ENCODE results near the gene POLR2H. TPM values are rescaled to one million over a fixed set of nuclear protein-coding genes. Genes with fewer than 3 reads are reported as not detected.
A peak's percentile ranks its signal among the peaks of the same experiment; 100 is the strongest.

Gene POLR2H
- total and polyA plus RNA-seq, 11 donors = 15.2 to 51.4 (median 25.2) TPM

- no peaks in the 10 kb centered on the region for H3K27me3 ChIP-seq
- no peak overlapping the region for H3K4me3 ChIP-seq
- peak in 1 of 5 donors; percentile 51 for DNase-seq
- WGBS, 4 donors = 46 to 52% (median 50%) methylated on average over 3 of the region's 3 CpGs
- ATAC-seq = peak; percentile 34 to 61 (median 48)
- intact Hi-C loops (cut with DNase I) = loop anchor here in 2 of 10 donors (10.0 kb wide), 2 partner anchors 54 to 406 kb away; partner anchors contain the start of gene EIF4G1 (in 1 of the 2)
- no peak for TF ChIP-seq POLR2A (IDR thresholded peaks at IDR 0.05)
- no peak for TF ChIP-seq CTCF (IDR thresholded peaks at IDR 0.05)
- peaks cover 0 to 56% (median 45%) of the 10 kb centered on the region in 9 donors for H3K36me3 ChIP-seq
- H3K27ac ChIP-seq = peak overlapping the region in 7 of 12 donors; percentile 9 to 72 (median 24)
- H3K4me1 ChIP-seq = peaks cover 0 to 45% (median 25%) of the 10 kb centered on the region in 12 donors
- no peaks in the 10 kb centered on the region for H3K9me3 ChIP-seq
Measured at GRCh38 chr3:184368586-184369183, 7.2 kb downstream of the POLR2H start.

DNA sequence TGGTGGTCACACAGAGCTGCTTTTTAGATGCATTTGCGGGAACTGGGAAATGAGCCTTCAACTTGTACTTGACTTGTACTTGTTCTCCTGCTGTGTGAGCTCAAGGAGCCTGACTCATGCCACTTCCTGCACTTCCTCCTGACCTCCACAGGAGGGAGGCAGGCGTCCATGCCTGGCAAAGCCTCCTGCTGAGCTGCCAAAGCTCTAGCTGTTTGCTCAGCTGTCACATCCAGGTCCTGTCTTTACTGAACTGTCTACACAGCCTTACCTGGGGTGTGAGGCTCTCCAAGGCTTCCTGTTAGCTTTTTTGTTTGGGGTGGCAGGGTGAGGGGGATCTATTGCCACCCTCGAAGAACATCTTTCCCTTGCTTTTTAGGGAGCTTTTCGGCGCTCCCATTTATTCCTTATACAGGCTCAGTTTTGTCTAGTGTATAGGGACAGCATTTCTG lies 10.1 kb downstream of the POLR2H start:
- H3K4me1 ChIP-seq = peaks cover 0 to 32% (median 17%) of the 10 kb centered on the region in 12 donors
- WGBS, 4 donors = 50 to 54% (median 52%) methylated on average over 5 of the region's 5 CpGs
- peak overlapping the region in 1 of 12 donors; percentile 10 for H3K27ac ChIP-seq
- peak; percentile 71 to 88 (median 85) for DNase-seq
- peaks cover 0 to 38% (median 26%) of the 10 kb centered on the region in 9 donors for H3K36me3 ChIP-seq
- peak; percentile 78 to 91 (median 87) for ATAC-seq
- TF ChIP-seq POLR2A (IDR thresholded peaks at IDR 0.05) (no peak), CTCF (IDR thresholded peaks at IDR 0.05) (peak; percentile 88 to 97 (median 94))
- intact Hi-C loops (cut with DNase I) = loop anchor here (1.0 to 10.0 kb wide), 11 partner anchors 96 to 406 kb away; no protein-coding TSS in a partner anchor
- peaks cover 0 to 11% (median 4%) of the 10 kb centered on the region in 9 donors for H3K27me3 ChIP-seq
- no peak overlapping the region for H3K4me3 ChIP-seq
- H3K9me3 ChIP-seq = no peaks in the 10 kb centered on the region

GRCh38 chr3:184372296-184372821 lies 10.8 kb downstream of the POLR2H start:
- H3K9me3 ChIP-seq = no peaks in the 10 kb centered on the region
- H3K4me3 ChIP-seq = no peak overlapping the region
- peaks cover 0 to 32% (median 17%) of the 10 kb centered on the region in 12 donors for H3K4me1 ChIP-seq
- H3K27me3 ChIP-seq = peaks cover 0 to 15% (median 10%) of the 10 kb centered on the region in 9 donors
- H3K27ac ChIP-seq = no peak overlapping the region
- H3K36me3 ChIP-seq = peaks cover 0 to 30% (median 19%) of the 10 kb centered on the region in 9 donors
- DNase-seq (no peak), ATAC-seq (no peak)
- intact Hi-C loops (cut with DNase I) = loop anchor here (2.0 to 10.0 kb wide), 7 partner anchors 95 to 405 kb away; no protein-coding TSS in a partner anchor
- WGBS, 4 donors = 61 to 70% (median 64%) methylated on average over 8 of the region's 8 CpGs
- no peak for TF ChIP-seq POLR2A (IDR thresholded peaks at IDR 0.05)
- no peak for TF ChIP-seq CTCF (IDR thresholded peaks at IDR 0.05)

GRCh38 chr3:184372911-184373310 lies 11.4 kb downstream of the POLR2H start:
- no peaks in the 10 kb centered on the region for H3K9me3 ChIP-seq
- peaks cover 0 to 35% (median 19%) of the 10 kb centered on the region in 12 donors for H3K4me1 ChIP-seq
- intact Hi-C loops (cut with DNase I) = loop anchor here (2.0 to 10.0 kb wide), 7 partner anchors 94 to 404 kb away; no protein-coding TSS in a partner anchor
- peaks cover 0 to 17% (median 13%) of the 10 kb centered on the region in 9 donors for H3K27me3 ChIP-seq
- DNase-seq = no peak
- H3K4me3 ChIP-seq = no peak overlapping the region
- ATAC-seq = no peak
- TF ChIP-seq CTCF (IDR thresholded peaks at IDR 0.05) = no peak
- no peak for TF ChIP-seq POLR2A (IDR thresholded peaks at IDR 0.05)
- H3K36me3 ChIP-seq = peaks cover 0 to 25% (median 15%) of the 10 kb centered on the region in 9 donors
- peak overlapping the region in 1 of 12 donors; percentile 37 for H3K27ac ChIP-seq
- 57 to 71% (median 71%) methylated on average over 5 of the region's 5 CpGs for WGBS, 4 donors
